Endothelial cell of umbilical vein (primary cell): ENCODE data around the gene SCAF1. TPM values are rescaled to one million over a fixed set of nuclear protein-coding genes. Genes with fewer than 3 reads are reported as not detected.

ENCODE experiments used
- BruUV-seq: library from RNA; stranded (reverse); fragments of 400-500 nt; replicated peaks from 2 replicates; lab custom pipeline; 2021; lab: Mats Ljungman, UMichigan
- CTCF ChIA-PET: fragments of 300-600, 350-600 bp; sonication (Branson Sonifier 250); formaldehyde crosslinking; loops from one replicate; lab custom pipeline; 2021; ENCODE audit warnings: antibody characterized with exemption, inconsistent platforms; lab: Charles Lee
- POLR2A ChIA-PET: fragments of 300-600, 350-600 bp; sonication (Branson Sonifier 250); formaldehyde crosslinking; loops from one replicate; lab custom pipeline; 2021; ENCODE audit warnings: antibody characterized with exemption, inconsistent platforms; lab: Charles Lee
- DNase-seq: peaks from one replicate; pipeline ENCODE4 v3.0.0-alpha.2; 2011; ENCODE audit warnings: low read depth, low spot score
- FAIRE-seq: peaks from 2 replicates; lab custom pipeline; 2011; peaks lifted over from hg19 to GRCh38; lab: Jason Lieb, UNC
- H2AFZ ChIP-seq: 2 replicates; pipeline ENCODE4 v1.6.0; 2012; ENCODE audit warnings: low read depth, low read length, control low read depth, inconsistent platforms
- H3K27ac ChIP-seq: 2 replicates; pipeline ENCODE4 v1.5.1; 2011; ENCODE audit warnings: low read depth, mild to moderate bottlenecking, control low read depth, low read length, moderate library complexity; ENCODE audit not compliant: insufficient read depth
- H3K27me3 ChIP-seq, 2 experiments: 2 replicates each; pipeline versions ENCODE4 v1.6.0 to v1.6.1; 2011; ENCODE audit warnings: low read length in 2 of 2, mixed read lengths in 1 of 2; ENCODE audit not compliant: control insufficient read depth in 2 of 2, insufficient read depth in 2 of 2
- H3K36me3 ChIP-seq, 2 experiments: 2 replicates in 1 of 2; 3 replicates in 1 of 2; pipeline ENCODE4 v1.5.1; 2011; ENCODE audit warnings: low read length in 2 of 2, mild to moderate bottlenecking in 1 of 2, moderate library complexity in 1 of 2; ENCODE audit not compliant: control insufficient read depth in 2 of 2, insufficient read depth in 2 of 2; ENCODE audit errors: extremely low read depth in 1 of 2
- H3K4me1 ChIP-seq: 3 replicates; pipeline ENCODE4 v1.5.1; 2011; ENCODE audit warnings: mild to moderate bottlenecking, low read length; ENCODE audit not compliant: control insufficient read depth, insufficient read depth; ENCODE audit errors: extremely low read depth
- H3K4me2 ChIP-seq: 2 replicates; pipeline ENCODE4 v1.6.1; 2011; ENCODE audit warnings: low read length, control low read depth, mixed read lengths; ENCODE audit not compliant: insufficient read depth
- H3K4me3 ChIP-seq, 3 experiments: fragments of 200-600 bp in 1 of 3; sonication (generic), shearing (Covaris generic) in 1 of 3; replicated peaks in 1 of 3; 2 replicates each; pipeline ENCODE4 v1.5.1; 2011 to 2016; ENCODE audit warnings: control low read depth in 3 of 3, low read length in 3 of 3, mild to moderate bottlenecking in 2 of 3, inconsistent platforms in 1 of 3, low read depth in 1 of 3, moderate library complexity in 1 of 3; ENCODE audit not compliant: insufficient read depth in 1 of 3
- H3K79me2 ChIP-seq: 2 replicates; pipeline ENCODE4 v1.6.0; 2012; ENCODE audit warnings: low read length, inconsistent platforms; ENCODE audit not compliant: control insufficient read depth, insufficient read depth
- H3K9ac ChIP-seq: replicated peaks from 2 replicates; pipeline ENCODE3; 2011; ENCODE audit warnings: low read length, control low read depth; ENCODE audit not compliant: insufficient read depth; ENCODE audit errors: extremely low read depth
- H3K9me1 ChIP-seq: replicated peaks from 3 replicates; pipeline ENCODE4 v1.6.0; 2011; ENCODE audit warnings: mild to moderate bottlenecking, low read length; ENCODE audit not compliant: control insufficient read depth, insufficient read depth; ENCODE audit errors: extremely low read depth
- H3K9me3 ChIP-seq: replicated peaks from 2 replicates; pipeline ENCODE4 v1.5.1; 2012; ENCODE audit warnings: low read length, inconsistent platforms; ENCODE audit not compliant: control insufficient read depth, insufficient read depth
- H4K20me1 ChIP-seq: replicated peaks from 2 replicates; pipeline ENCODE3; 2011; ENCODE audit warnings: mild to moderate bottlenecking, low read length; ENCODE audit not compliant: control insufficient read depth, insufficient read depth; ENCODE audit errors: extremely low read depth
- CTCF ChIP-seq, 2 donors: IDR thresholded peaks; 1 replicate in 1 of 2; 2 replicates in 1 of 2; pipeline ENCODE4 v1.5.1; 2011; ENCODE audit warnings: low read length in 2 of 2, mild to moderate bottlenecking in 2 of 2, moderate library complexity in 2 of 2, control low read depth in 1 of 2, inconsistent platforms in 1 of 2, low read depth in 1 of 2; ENCODE audit not compliant: insufficient read depth in 1 of 2; ENCODE audit errors: extremely low read depth in 1 of 2
- EZH2 ChIP-seq: IDR thresholded peaks from 2 replicates; pipeline ENCODE4 v1.6.1; 2012; ENCODE audit warnings: borderline replicate concordance, low read depth, mild to moderate bottlenecking, moderate library complexity, low read length, inconsistent platforms; ENCODE audit not compliant: severe bottlenecking
- FOS ChIP-seq: IDR thresholded peaks from 2 replicates; pipeline ENCODE4 v1.6.1; 2011; ENCODE audit warnings: mild to moderate bottlenecking, low read length, moderate library complexity, borderline replicate concordance; ENCODE audit not compliant: insufficient read depth
- GATA2 ChIP-seq: IDR thresholded peaks from 2 replicates; pipeline ENCODE4 v1.7.0; 2011; ENCODE audit warnings: low read depth, mild to moderate bottlenecking, moderate library complexity, mixed read lengths, low read length; ENCODE audit not compliant: insufficient read length, insufficient read depth
- JUN ChIP-seq: IDR thresholded peaks from 2 replicates; pipeline ENCODE4 v1.6.1; 2011; ENCODE audit warnings: borderline replicate concordance, low read depth; ENCODE audit not compliant: insufficient read length, insufficient read depth
- MAX ChIP-seq: IDR thresholded peaks from 2 replicates; pipeline ENCODE4 v1.6.1; 2011; ENCODE audit not compliant: insufficient read depth, insufficient read length
- MYC ChIP-seq: IDR thresholded peaks from one replicate; pipeline ENCODE4 v1.6.1; 2011; ENCODE audit warnings: mild to moderate bottlenecking, low read depth, low read length
- POLR2A ChIP-seq: IDR thresholded peaks from 2 replicates; pipeline ENCODE4 v1.6.1; 2012; ENCODE audit warnings: low read depth, mild to moderate bottlenecking, control low read depth, low read length
- POLR2AphosphoS5 ChIP-seq: IDR thresholded peaks from 2 replicates; pipeline ENCODE4 v1.6.1; 2012; ENCODE audit warnings: low read depth, mild to moderate bottlenecking, control low read depth, low read length, moderate library complexity; ENCODE audit not compliant: insufficient read depth
- dilution Hi-C: fragments of 300-500 bp; cut with MboI; formaldehyde crosslinking; loops from one replicate; pipeline ENCODE4 v1.15.0; 2019; ENCODE audit warnings: low sequenced_read_pairs; ENCODE audit not compliant: extremely low pct_ligation_motif_present
- intact Hi-C: fragments of 100-400 bp; cut with micrococcal nuclease; formaldehyde crosslinking; loops from one replicate; pipeline ENCODE4 v1.10.0; 2022
- polyA plus RNA-seq, 4 experiments: library from polyadenylated mRNA; depleted of rRNA in 3 of 4; stranded (reverse) in 3 of 4; unstranded in 1 of 4; fragments of >200 nt; gene quantifications; 2 replicates each; pipeline versions ENCODE4 v1.2.1 to v1.2.3, GENCODE V29; 2011 to 2012; ENCODE audit warnings: missing spikeins in 1 of 4
- total RNA-seq: library from RNA; stranded (reverse); gene quantifications from 2 replicates; pipeline ENCODE4 v1.2.3, GENCODE V29; 2021

SCAF1 gene
- total and polyA plus RNA-seq, 2 donors (not counting 3 experiments of a cell fraction or from before 2014, with no cell fraction given) = 13.3 to 75.8 TPM

DNA sequence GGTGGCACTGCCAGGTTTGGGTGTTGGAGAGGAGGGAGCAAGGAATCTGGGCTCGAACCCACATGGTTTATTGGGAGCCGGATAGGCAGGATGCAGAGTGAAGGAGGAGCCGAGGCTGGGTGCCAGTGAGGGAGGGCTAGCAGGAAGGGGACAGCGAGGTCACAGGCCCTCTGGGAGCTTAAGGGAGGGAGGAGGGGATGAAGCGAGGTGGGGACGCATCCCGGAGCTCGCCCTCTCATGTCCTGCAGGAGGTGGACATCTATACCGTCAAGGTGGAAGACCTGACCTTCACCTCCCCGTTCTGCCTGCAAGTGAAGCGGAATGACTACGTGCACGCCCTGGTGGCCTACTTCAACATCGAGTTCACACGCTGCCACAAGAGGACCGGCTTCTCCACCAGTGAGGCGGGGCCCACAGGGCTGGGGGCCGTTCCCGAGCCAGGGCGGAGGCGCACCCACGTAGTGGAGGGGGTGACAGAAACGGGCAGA is 43.9 kb downstream of the SCAF1 start:
- POLR2A ChIA-PET = no interaction called here
- no peak for FAIRE-seq

More for the DNA sequence above, 43.9 kb downstream of the SCAF1 start:
- Histone ChIP-seq H3K9ac (no peak overlapping the region), H2AFZ (no peak overlapping the region), H3K9me3 (no peaks in the 10 kb centered on the region), H3K9me1 (no peaks in the 10 kb centered on the region), H3K36me3 (peaks cover 8 to 34% of the 10 kb centered on the region in 2 experiments), H3K4me3 (no peak overlapping the region), H3K27me3 (no peaks in the 10 kb centered on the region), H3K4me2 (no peak overlapping the region), H3K27ac (no peak overlapping the region), H3K4me1 (peaks cover 37% of the 10 kb centered on the region), H4K20me1 (no peaks in the 10 kb centered on the region), H3K79me2 (peaks cover 11% of the 10 kb centered on the region)
- CTCF ChIA-PET = interaction anchor here (1.0 kb wide), 1 partner anchor 13 kb away, joined by 3 read pairs; no protein-coding TSS in a partner anchor
- BruUV-seq = no TSS peak
- TF ChIP-seq POLR2A = no peak
- no peak for TF ChIP-seq FOS
- TF ChIP-seq JUN = no peak
- no peak for TF ChIP-seq MYC
- no peak for TF ChIP-seq EZH2
- no peak for TF ChIP-seq GATA2
- no peak for TF ChIP-seq MAX
- no peak for TF ChIP-seq CTCF (IDR thresholded peaks at IDR 0.05; ENCODE audit: extremely low read depth in 1 of 2, insufficient read depth in 1 of 2, low read depth in 1 of 2, low read length in 2 of 2)
- TF ChIP-seq POLR2AphosphoS5 = no peak
- DNase-seq = no peak
- intact Hi-C loops = loop anchor here (5.0 kb wide), 1 partner anchor 121 kb away; no protein-coding TSS in a partner anchor
- dilution Hi-C loops = no loop called here
